Measurements from ENCODE around the gene KCNMB2.

KCNMB2 gene

GRCh38 chr3:178762385-178762784 lies 226.1 kb downstream of the KCNMB2 start:
- ChIA-PET CTCF (no interaction called here), POLR2A (no interaction called here)
- DNase-seq (ENCODE audit: extremely low spot score), result no peak
- TF ChIP-seq LEF1 (IDR thresholded peaks at IDR 0.05; ENCODE audit: borderline replicate concordance) (no peak), FOXM1 (IDR thresholded peaks at IDR 0.05; ENCODE audit: borderline replicate concordance) (no peak), SP1 (IDR thresholded peaks at IDR 0.05) (no peak), FOXA1 (IDR thresholded peaks at IDR 0.05) (no peak), BHLHE40 (IDR thresholded peaks at IDR 0.05; ENCODE audit: borderline replicate concordance) (no peak), CTBP1 (IDR thresholded peaks at IDR 0.05; ENCODE audit: borderline replicate concordance) (no peak), TARDBP (IDR thresholded peaks at IDR 0.05) (no peak), ARNT (IDR thresholded peaks at IDR 0.05) (no peak), ZNF384 (IDR thresholded peaks at IDR 0.05) (no peak), SUZ12 (IDR thresholded peaks at IDR 0.05) (no peak), L3MBTL2 (conservative IDR thresholded peaks at IDR 0.05) (no peak), HDGF (IDR thresholded peaks at IDR 0.05; ENCODE audit: borderline replicate concordance) (no peak), FOXK2 (IDR thresholded peaks at IDR 0.05) (no peak), NFRKB (IDR thresholded peaks at IDR 0.05) (no peak)

GRCh38 chr3:178765472-178765871 lies 229.2 kb downstream of the KCNMB2 start:
- TF ChIP-seq NFRKB (IDR thresholded peaks at IDR 0.05) (no peak), BHLHE40 (IDR thresholded peaks at IDR 0.05; ENCODE audit: borderline replicate concordance) (no peak), ELF4 (IDR thresholded peaks at IDR 0.05) (no peak), CTBP1 (IDR thresholded peaks at IDR 0.05; ENCODE audit: borderline replicate concordance) (no peak), PKNOX1 (IDR thresholded peaks at IDR 0.05) (no peak), ZNF384 (IDR thresholded peaks at IDR 0.05) (no peak), ARNT (IDR thresholded peaks at IDR 0.05) (no peak), TARDBP (IDR thresholded peaks at IDR 0.05) (no peak), L3MBTL2 (conservative IDR thresholded peaks at IDR 0.05) (no peak), FOXA1 (IDR thresholded peaks at IDR 0.05) (no peak), LEF1 (IDR thresholded peaks at IDR 0.05; ENCODE audit: borderline replicate concordance) (no peak), SP1 (IDR thresholded peaks at IDR 0.05) (no peak), HDGF (IDR thresholded peaks at IDR 0.05; ENCODE audit: borderline replicate concordance) (no peak), SUZ12 (IDR thresholded peaks at IDR 0.05) (no peak), FOXK2 (IDR thresholded peaks at IDR 0.05) (no peak), FOXM1 (IDR thresholded peaks at IDR 0.05; ENCODE audit: borderline replicate concordance) (no peak)
- no peak for DNase-seq (ENCODE audit: extremely low spot score)
- CTCF ChIA-PET, result no interaction called here
- POLR2A ChIA-PET, result no interaction called here

GRCh38 chr3:178767581-178767980 lies 231.3 kb downstream of the KCNMB2 start:
- no peak for DNase-seq (ENCODE audit: extremely low spot score)
- POLR2A ChIA-PET, result no interaction called here
- CTCF ChIA-PET, result no interaction called here
- TF ChIP-seq CTBP1 (IDR thresholded peaks at IDR 0.05; ENCODE audit: borderline replicate concordance) (no peak), ZNF384 (IDR thresholded peaks at IDR 0.05) (no peak), BHLHE40 (IDR thresholded peaks at IDR 0.05; ENCODE audit: borderline replicate concordance) (no peak), PKNOX1 (IDR thresholded peaks at IDR 0.05) (no peak), HDGF (IDR thresholded peaks at IDR 0.05; ENCODE audit: borderline replicate concordance) (no peak), SUZ12 (IDR thresholded peaks at IDR 0.05) (no peak)

DNA sequence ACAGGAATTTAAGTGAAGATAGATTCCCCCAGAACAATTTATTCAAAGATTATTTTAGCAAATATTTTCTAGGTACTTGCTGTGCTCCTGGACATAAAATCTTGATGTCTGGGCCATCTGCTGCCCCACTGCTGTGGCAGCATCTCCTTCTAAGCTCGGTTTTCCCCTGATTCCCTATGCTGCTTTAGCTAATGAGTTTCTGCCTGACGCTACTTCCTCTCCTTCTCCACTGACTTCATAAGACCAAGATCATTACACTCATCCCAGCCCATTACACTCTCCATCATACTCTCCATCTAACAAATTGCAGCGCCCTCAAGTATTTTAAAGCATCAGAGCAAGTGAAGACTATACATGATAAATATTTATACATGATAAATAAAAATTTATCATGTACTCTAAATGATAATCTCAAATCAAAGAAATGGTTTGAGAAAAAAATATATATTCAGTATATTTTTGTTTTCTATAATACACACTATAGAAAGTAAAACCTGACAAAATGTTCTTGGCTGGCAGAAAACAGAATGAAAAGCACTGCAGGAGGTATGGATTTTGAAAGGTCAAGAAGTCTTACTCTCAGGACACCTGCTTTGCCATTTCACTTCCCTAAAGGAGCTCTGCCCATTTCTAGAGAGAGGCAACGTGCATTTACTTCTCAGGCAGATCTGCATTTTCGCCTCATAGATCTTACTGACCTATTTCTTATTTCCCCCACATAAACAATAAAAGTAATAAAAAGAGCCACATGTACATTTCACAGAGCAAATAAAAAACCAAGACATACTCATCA lies 232.0 kb downstream of the KCNMB2 start:
- POLR2A ChIA-PET, result no interaction called here
- CTCF ChIA-PET, result no interaction called here
- DNase-seq (ENCODE audit: extremely low spot score), result no peak
- TF ChIP-seq L3MBTL2 (conservative IDR thresholded peaks at IDR 0.05) (no peak), SUZ12 (IDR thresholded peaks at IDR 0.05) (no peak)

DNA sequence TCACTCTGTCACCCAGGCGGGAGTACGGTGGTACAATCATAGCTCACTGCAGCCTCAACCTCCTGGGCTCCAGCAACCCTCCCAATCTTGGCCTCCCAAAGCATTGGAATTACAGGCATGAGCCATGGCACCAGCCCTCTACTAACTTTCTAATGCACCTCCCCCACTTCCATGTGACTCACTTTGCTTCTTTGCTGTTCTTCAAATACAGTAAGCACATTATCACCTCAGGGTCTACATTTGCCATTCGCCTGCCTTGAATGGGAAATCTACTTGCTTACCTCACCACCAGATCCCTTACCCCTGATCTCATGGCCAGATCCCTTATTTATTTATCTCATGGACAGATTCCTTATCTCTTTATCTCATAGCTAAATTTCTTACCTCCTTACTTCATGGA lies 235.3 kb downstream of the KCNMB2 start:
- ChIA-PET CTCF (no interaction called here), POLR2A (no interaction called here)
- no peak for TF ChIP-seq LEF1 (IDR thresholded peaks at IDR 0.05; ENCODE audit: borderline replicate concordance)
- no peak for TF ChIP-seq NFRKB (IDR thresholded peaks at IDR 0.05)
- TF ChIP-seq ELF4 (IDR thresholded peaks at IDR 0.05), result no peak
- no peak for TF ChIP-seq L3MBTL2 (conservative IDR thresholded peaks at IDR 0.05)
- TF ChIP-seq ZNF384 (IDR thresholded peaks at IDR 0.05), result no peak
- no peak for TF ChIP-seq FOXM1 (IDR thresholded peaks at IDR 0.05; ENCODE audit: borderline replicate concordance)
- TF ChIP-seq SUZ12 (IDR thresholded peaks at IDR 0.05), result no peak
- TF ChIP-seq CTBP1 (IDR thresholded peaks at IDR 0.05; ENCODE audit: borderline replicate concordance), result no peak
- no peak for TF ChIP-seq TARDBP (IDR thresholded peaks at IDR 0.05)
- TF ChIP-seq FOXA1 (IDR thresholded peaks at IDR 0.05), result no peak
- TF ChIP-seq FOXK2 (IDR thresholded peaks at IDR 0.05), result no peak
- no peak for TF ChIP-seq BHLHE40 (IDR thresholded peaks at IDR 0.05; ENCODE audit: borderline replicate concordance)
- no peak for TF ChIP-seq HDGF (IDR thresholded peaks at IDR 0.05; ENCODE audit: borderline replicate concordance)
- TF ChIP-seq SP1 (IDR thresholded peaks at IDR 0.05), result no peak
- no peak for DNase-seq (ENCODE audit: extremely low spot score)

DNA sequence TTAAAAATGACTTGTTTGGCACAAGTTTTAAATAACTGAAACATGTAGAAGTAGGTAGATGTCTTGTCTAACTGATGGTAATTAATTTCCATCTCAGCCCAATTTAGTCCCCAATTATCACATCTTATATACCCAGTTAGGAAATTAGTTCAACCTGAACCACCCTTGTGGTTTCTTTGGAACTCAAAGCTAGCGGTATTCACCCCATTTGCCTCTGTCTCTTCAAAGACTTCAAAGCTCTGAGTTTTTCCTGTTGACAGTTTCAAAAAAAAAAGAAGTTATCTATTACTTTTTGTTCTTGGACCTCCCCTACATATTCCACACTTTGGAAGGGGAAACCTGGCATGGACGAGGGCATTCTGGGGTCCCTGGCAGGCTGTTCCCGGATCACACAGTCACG lies 236.5 kb downstream of the KCNMB2 start:
- POLR2A ChIA-PET, result no interaction called here
- CTCF ChIA-PET, result no interaction called here
- TF ChIP-seq SP1 (IDR thresholded peaks at IDR 0.05), result no peak
- no peak for TF ChIP-seq LEF1 (IDR thresholded peaks at IDR 0.05; ENCODE audit: borderline replicate concordance)
- no peak for TF ChIP-seq HDGF (IDR thresholded peaks at IDR 0.05; ENCODE audit: borderline replicate concordance)
- no peak for TF ChIP-seq NFRKB (IDR thresholded peaks at IDR 0.05)
- TF ChIP-seq FOXA1 (IDR thresholded peaks at IDR 0.05), result no peak
- no peak for TF ChIP-seq SUZ12 (IDR thresholded peaks at IDR 0.05)
- no peak for TF ChIP-seq FOXK2 (IDR thresholded peaks at IDR 0.05)
- no peak for TF ChIP-seq TARDBP (IDR thresholded peaks at IDR 0.05)
- DNase-seq (ENCODE audit: extremely low spot score), result no peak

DNA sequence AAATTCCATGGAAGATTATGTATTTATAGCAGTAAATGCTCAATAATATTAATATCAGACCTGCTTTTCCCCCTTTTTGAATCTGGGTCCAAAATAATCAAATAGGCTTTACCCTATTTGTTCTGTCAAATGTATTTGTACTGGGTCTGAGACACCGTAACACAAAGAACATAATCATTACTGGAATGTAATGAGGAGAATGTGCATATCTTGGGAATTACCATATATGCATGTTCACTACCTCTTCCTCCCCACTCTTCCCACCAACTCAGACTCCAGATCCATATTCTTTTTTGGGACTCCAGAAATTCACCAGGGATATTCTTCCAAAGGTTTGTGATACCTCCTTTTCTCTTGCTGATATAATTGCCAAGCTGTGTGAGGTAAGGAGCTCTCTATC lies 237.1 kb downstream of the KCNMB2 start:
- ChIA-PET POLR2A (no interaction called here), CTCF (no interaction called here)
- TF ChIP-seq BHLHE40 (IDR thresholded peaks at IDR 0.05; ENCODE audit: borderline replicate concordance) (no peak), PKNOX1 (IDR thresholded peaks at IDR 0.05) (no peak), LEF1 (IDR thresholded peaks at IDR 0.05; ENCODE audit: borderline replicate concordance) (no peak), HDGF (IDR thresholded peaks at IDR 0.05; ENCODE audit: borderline replicate concordance) (no peak), SP1 (IDR thresholded peaks at IDR 0.05) (no peak)
- no peak for DNase-seq (ENCODE audit: extremely low spot score)

Data from HEK293T (cell line).